ENCODE data around the gene TBC1D32.

TBC1D32 gene

GRCh38 chr6:121135425-121135824 lies 198.9 kb downstream of the TBC1D32 start:
- H3K4me3 ChIP-seq (ENCODE audit: low read length) = no peak overlapping the region

GRCh38 chr6:121134922-121135321 lies 199.4 kb downstream of the TBC1D32 start:
- no peak for TF ChIP-seq CTCF (IDR thresholded peaks at IDR 0.05; ENCODE audit: insufficient read depth, low read depth, low read length, missing control alignments)
- H3K4me3 ChIP-seq (ENCODE audit: low read length) = no peak overlapping the region
- DNase-seq (ENCODE audit: low read depth) = no peak

More at GRCh38 chr6:121135425-121135824, 198.9 kb downstream of the TBC1D32 start:
- DNase-seq (ENCODE audit: low read depth) = no peak
- no peak for TF ChIP-seq CTCF (IDR thresholded peaks at IDR 0.05; ENCODE audit: insufficient read depth, low read depth, low read length, missing control alignments)

- TF ChIP-seq CTCF (IDR thresholded peaks at IDR 0.05; ENCODE audit: insufficient read depth, low read depth, low read length, missing control alignments) = no peak
- no peak for DNase-seq (ENCODE audit: low read depth)
- no peak overlapping the region for H3K4me3 ChIP-seq (ENCODE audit: low read length)
Observed at GRCh38 chr6:121124600-121124999, 209.7 kb downstream of the TBC1D32 start.

GRCh38 chr6:121112356-121112755 lies 221.9 kb downstream of the TBC1D32 start:
- no peak for TF ChIP-seq CTCF (IDR thresholded peaks at IDR 0.05; ENCODE audit: insufficient read depth, low read depth, low read length, missing control alignments)
- DNase-seq (ENCODE audit: low read depth) = no peak
- H3K4me3 ChIP-seq (ENCODE audit: low read length) = no peak overlapping the region

- no peak overlapping the region for H3K4me3 ChIP-seq (ENCODE audit: low read length)
- DNase-seq (ENCODE audit: low read depth) = no peak
- TF ChIP-seq CTCF (IDR thresholded peaks at IDR 0.05; ENCODE audit: insufficient read depth, low read depth, low read length, missing control alignments) = no peak
Observed at GRCh38 chr6:121110733-121111132, 223.5 kb downstream of the TBC1D32 start.

- no peak for TF ChIP-seq CTCF (IDR thresholded peaks at IDR 0.05; ENCODE audit: insufficient read depth, low read depth, low read length, missing control alignments)
- no peak for DNase-seq (ENCODE audit: low read depth)
- no peak overlapping the region for H3K4me3 ChIP-seq (ENCODE audit: low read length)
Observed at GRCh38 chr6:121106962-121107361, 227.3 kb downstream of the TBC1D32 start.

- no peak for TF ChIP-seq CTCF (IDR thresholded peaks at IDR 0.05; ENCODE audit: insufficient read depth, low read depth, low read length, missing control alignments)
- H3K4me3 ChIP-seq (ENCODE audit: low read length) = no peak overlapping the region
- DNase-seq (ENCODE audit: low read depth) = no peak
Observed at GRCh38 chr6:121105461-121105860, 228.8 kb downstream of the TBC1D32 start.
